HL-60 (cell line): ENCODE data around the gene SEZ6L2.
"Not testable (repeated sequence)": the region's sequence is repeated elsewhere in the genome, so short reads cannot be mapped to it uniquely, and the experiment has no call there.

Experiments
- CTCF ChIP-seq: IDR thresholded peaks from one replicate; pipeline ENCODE4 v1.5.1; 2011; ENCODE audit warnings: low read length, control low read depth, inconsistent platforms; ENCODE audit not compliant: insufficient read depth
- TF ChIP-seq, protein P1 (sequence below): IDR thresholded peaks from 2 replicates; pipeline ENCODE4 v1.6.1; 2012; ENCODE audit warnings: low read depth; ENCODE audit not compliant: insufficient replicate concordance

GRCh38 chr16:29889372-29889771 is 10.0 kb downstream of the SEZ6L2 start:
- TF ChIP-seq CTCF = not testable (repeated sequence)
- TF ChIP-seq, protein P1, sequence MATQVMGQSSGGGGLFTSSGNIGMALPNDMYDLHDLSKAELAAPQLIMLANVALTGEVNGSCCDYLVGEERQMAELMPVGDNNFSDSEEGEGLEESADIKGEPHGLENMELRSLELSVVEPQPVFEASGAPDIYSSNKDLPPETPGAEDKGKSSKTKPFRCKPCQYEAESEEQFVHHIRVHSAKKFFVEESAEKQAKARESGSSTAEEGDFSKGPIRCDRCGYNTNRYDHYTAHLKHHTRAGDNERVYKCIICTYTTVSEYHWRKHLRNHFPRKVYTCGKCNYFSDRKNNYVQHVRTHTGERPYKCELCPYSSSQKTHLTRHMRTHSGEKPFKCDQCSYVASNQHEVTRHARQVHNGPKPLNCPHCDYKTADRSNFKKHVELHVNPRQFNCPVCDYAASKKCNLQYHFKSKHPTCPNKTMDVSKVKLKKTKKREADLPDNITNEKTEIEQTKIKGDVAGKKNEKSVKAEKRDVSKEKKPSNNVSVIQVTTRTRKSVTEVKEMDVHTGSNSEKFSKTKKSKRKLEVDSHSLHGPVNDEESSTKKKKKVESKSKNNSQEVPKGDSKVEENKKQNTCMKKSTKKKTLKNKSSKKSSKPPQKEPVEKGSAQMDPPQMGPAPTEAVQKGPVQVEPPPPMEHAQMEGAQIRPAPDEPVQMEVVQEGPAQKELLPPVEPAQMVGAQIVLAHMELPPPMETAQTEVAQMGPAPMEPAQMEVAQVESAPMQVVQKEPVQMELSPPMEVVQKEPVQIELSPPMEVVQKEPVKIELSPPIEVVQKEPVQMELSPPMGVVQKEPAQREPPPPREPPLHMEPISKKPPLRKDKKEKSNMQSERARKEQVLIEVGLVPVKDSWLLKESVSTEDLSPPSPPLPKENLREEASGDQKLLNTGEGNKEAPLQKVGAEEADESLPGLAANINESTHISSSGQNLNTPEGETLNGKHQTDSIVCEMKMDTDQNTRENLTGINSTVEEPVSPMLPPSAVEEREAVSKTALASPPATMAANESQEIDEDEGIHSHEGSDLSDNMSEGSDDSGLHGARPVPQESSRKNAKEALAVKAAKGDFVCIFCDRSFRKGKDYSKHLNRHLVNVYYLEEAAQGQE = not testable (repeated sequence)
